ENCODE data around the gene MLXIPL. TPM values are rescaled to one million over a fixed set of nuclear protein-coding genes. Genes with fewer than 3 reads are reported as not detected.

The MLXIPL gene
- total RNA-seq, 1 donor from 2014 or later = 0.86 TPM

- DNase-seq = no peak
- H3K27me3 Mint-ChIP-seq (ENCODE audit: unreplicated experiment) = peaks cover 4% of the 10 kb centered on the region
- no peak for TF ChIP-seq CTCF (IDR thresholded peaks at IDR 0.05; ENCODE audit: partially characterized antibody, unreplicated experiment)
- H3K27ac Mint-ChIP-seq (ENCODE audit: unreplicated experiment) = no peak overlapping the region
- peaks cover 3% of the 10 kb centered on the region for H3K4me1 Mint-ChIP-seq (ENCODE audit: low read depth, unreplicated experiment)
- no peak overlapping the region for H3K4me3 Mint-ChIP-seq (ENCODE audit: unreplicated experiment)
- H3K36me3 Mint-ChIP-seq (ENCODE audit: unreplicated experiment) = no peaks in the 10 kb centered on the region
- H3K9me3 Mint-ChIP-seq (ENCODE audit: unreplicated experiment) = no peaks in the 10 kb centered on the region
Measured at GRCh38 chr7:73572767-73573186, 51.5 kb downstream of the MLXIPL start.

GRCh38 chr7:73570977-73571376 lies 53.3 kb downstream of the MLXIPL start:
- no peaks in the 10 kb centered on the region for H3K9me3 Mint-ChIP-seq (ENCODE audit: unreplicated experiment)
- TF ChIP-seq CTCF (IDR thresholded peaks at IDR 0.05; ENCODE audit: partially characterized antibody, unreplicated experiment) = no peak
- H3K36me3 Mint-ChIP-seq (ENCODE audit: unreplicated experiment) = no peaks in the 10 kb centered on the region
- H3K4me3 Mint-ChIP-seq (ENCODE audit: unreplicated experiment) = no peak overlapping the region
- DNase-seq = no peak
- H3K27ac Mint-ChIP-seq (ENCODE audit: unreplicated experiment) = no peak overlapping the region
- H3K27me3 Mint-ChIP-seq (ENCODE audit: unreplicated experiment) = peaks cover 2% of the 10 kb centered on the region
- H3K4me1 Mint-ChIP-seq (ENCODE audit: low read depth, unreplicated experiment) = no peaks in the 10 kb centered on the region

- no peak for TF ChIP-seq CTCF (IDR thresholded peaks at IDR 0.05; ENCODE audit: partially characterized antibody, unreplicated experiment)
- Mint-ChIP-seq H3K27ac (ENCODE audit: unreplicated experiment) (no peak overlapping the region), H3K9me3 (ENCODE audit: unreplicated experiment) (no peaks in the 10 kb centered on the region), H3K36me3 (ENCODE audit: unreplicated experiment) (no peaks in the 10 kb centered on the region), H3K27me3 (ENCODE audit: unreplicated experiment) (peaks cover 2% of the 10 kb centered on the region), H3K4me3 (ENCODE audit: unreplicated experiment) (no peak overlapping the region), H3K4me1 (ENCODE audit: low read depth, unreplicated experiment) (no peaks in the 10 kb centered on the region)
- DNase-seq = no peak
Measured at GRCh38 chr7:73570521-73570920, 53.8 kb downstream of the MLXIPL start.

GRCh38 chr7:73569042-73569608 lies 55.2 kb downstream of the MLXIPL start:
- peaks cover 4% of the 10 kb centered on the region for H3K27me3 Mint-ChIP-seq (ENCODE audit: unreplicated experiment)
- DNase-seq = no peak
- H3K9me3 Mint-ChIP-seq (ENCODE audit: unreplicated experiment) = no peaks in the 10 kb centered on the region
- H3K36me3 Mint-ChIP-seq (ENCODE audit: unreplicated experiment) = no peaks in the 10 kb centered on the region
- no peak overlapping the region for H3K27ac Mint-ChIP-seq (ENCODE audit: unreplicated experiment)
- TF ChIP-seq CTCF (IDR thresholded peaks at IDR 0.05; ENCODE audit: partially characterized antibody, unreplicated experiment) = no peak
- no peaks in the 10 kb centered on the region for H3K4me1 Mint-ChIP-seq (ENCODE audit: low read depth, unreplicated experiment)
- no peak overlapping the region for H3K4me3 Mint-ChIP-seq (ENCODE audit: unreplicated experiment)

GRCh38 chr7:73567846-73568685 lies 56.3 kb downstream of the MLXIPL start:
- no peaks in the 10 kb centered on the region for H3K4me1 Mint-ChIP-seq (ENCODE audit: low read depth, unreplicated experiment)
- no peak for TF ChIP-seq CTCF (IDR thresholded peaks at IDR 0.05; ENCODE audit: partially characterized antibody, unreplicated experiment)

More at GRCh38 chr7:73567846-73568685, 56.3 kb downstream of the MLXIPL start:
- peaks cover 4% of the 10 kb centered on the region for H3K27me3 Mint-ChIP-seq (ENCODE audit: unreplicated experiment)
- H3K4me3 Mint-ChIP-seq (ENCODE audit: unreplicated experiment) = no peak overlapping the region
- H3K27ac Mint-ChIP-seq (ENCODE audit: unreplicated experiment) = no peak overlapping the region
- no peaks in the 10 kb centered on the region for H3K9me3 Mint-ChIP-seq (ENCODE audit: unreplicated experiment)
- DNase-seq = no peak
- no peaks in the 10 kb centered on the region for H3K36me3 Mint-ChIP-seq (ENCODE audit: unreplicated experiment)
